NK-92 treated with Interleukin-12 subunit alpha and Interleukin-12 subunit beta, amount 100 ng/mL, for 24 hours (cell line): ENCODE measurements around the gene SYNPR.

Source experiments
- DNase-seq: peaks from one replicate; lab custom pipeline; 2025; lab: John Stamatoyannopoulos, UW

SYNPR gene

DNA sequence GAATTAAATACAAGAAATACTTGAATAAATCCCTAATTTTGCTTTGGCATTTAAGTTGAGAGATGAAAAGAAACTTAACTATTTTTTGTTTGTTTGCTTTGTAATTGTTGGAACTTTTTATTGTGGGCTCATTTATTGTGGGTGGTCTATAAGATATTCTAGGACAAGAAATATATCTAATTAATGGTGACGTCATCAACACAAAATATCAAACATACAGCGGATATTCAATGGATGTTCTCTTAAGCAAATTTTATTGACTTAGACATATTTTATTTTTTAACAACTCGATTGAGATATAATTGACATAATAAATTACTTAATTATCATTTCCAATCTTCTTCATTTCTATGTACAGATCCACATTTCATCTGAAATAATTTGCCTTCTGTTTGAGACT lies 30.0 kb downstream of the SYNPR start:
- no peak for DNase-seq

DNA sequence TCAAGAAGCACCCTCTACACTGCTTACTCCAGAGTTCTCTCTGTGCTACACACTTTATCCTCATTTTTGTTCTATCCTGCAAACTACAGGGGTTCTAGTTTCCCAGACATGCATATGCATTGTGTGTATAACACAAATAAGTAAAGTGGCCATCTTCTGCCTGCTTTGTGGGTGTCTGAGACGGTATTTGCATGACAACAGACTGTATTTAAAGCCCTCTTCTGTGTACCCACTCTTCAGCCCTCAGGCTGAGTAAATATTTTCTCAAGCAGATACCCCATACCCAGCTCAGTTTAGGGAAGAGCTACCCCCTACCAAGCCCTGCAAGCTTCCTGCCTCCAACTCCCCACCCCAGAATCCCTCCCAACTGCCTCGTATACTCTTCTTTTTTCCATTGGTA lies 31.7 kb downstream of the SYNPR start:
- no peak for DNase-seq

DNA sequence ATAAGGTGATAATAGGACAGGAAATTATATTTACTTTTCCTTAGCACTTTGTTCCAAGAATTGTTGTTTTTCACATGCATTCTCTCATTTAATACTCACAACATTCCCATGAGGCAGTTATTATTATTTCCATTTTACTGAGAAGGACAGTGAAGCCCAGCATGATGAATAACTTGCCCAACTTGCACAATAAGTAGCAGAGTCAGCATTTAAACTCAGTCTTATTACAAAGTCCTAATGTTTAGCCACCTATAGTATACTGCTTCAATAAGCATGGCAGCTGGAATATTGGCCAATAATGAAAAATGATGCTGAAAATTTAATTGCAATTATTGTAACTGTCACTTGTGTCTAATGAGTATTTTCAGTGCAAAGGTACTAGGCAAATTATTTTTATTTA lies 45.7 kb downstream of the SYNPR start:
- DNase-seq, result no peak

DNA sequence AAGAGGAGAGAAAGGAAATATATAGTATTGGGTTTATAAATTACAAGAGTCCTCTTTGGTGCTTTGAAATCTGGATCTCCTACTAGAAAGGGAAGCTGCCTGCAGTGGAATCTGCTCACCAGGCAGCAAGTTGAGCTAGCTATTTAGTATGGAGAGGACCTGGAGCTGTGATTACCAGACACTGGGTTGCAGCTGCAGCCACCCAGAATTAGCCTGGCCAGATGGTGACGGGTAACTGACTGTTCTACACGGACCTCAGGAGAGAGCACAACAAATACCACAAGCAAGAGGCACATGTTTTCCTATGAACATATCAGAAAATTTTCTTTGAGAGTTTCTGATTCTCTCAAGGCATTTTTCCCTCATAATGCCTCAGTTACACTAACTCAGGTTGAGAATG lies 46.5 kb downstream of the SYNPR start:
- no peak for DNase-seq

DNA sequence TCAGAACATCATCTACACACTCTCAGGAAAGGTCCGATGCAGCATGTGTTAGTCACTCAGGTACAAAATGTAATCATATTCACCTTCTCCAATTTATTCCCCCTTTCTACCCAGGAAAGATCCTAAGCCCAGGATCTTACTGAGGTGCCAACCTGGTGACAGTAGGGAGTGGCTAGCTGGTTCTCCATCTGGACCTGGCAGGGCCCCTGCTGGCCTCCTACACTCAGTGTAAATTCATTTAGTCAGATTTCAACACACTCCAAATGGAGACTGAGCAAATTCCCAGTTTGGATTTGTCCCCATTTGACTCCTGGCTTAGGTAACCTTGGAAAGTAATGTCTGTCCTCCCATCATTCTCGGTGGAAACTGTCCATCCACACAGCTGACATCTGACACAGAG lies 47.3 kb downstream of the SYNPR start:
- no peak for DNase-seq

DNA sequence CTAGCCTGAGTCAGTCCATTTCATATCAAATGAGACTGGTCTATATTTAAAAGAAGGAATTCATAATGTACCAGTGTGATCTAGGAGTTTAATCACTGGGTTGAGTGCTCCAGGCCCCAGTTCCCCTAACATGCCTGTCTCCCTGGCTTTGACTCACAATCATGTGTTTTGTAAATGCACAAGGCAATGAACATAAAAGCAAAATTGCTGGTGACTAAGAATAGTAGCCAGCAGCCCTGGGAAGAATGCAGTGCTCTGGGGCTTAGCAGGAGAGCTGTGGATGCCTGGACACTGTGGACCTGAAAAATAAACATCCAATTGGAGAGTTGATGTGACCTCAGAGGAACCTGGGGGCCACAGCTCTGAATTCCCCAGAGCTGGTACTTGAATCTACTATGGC lies 50.3 kb downstream of the SYNPR start:
- no peak for DNase-seq

DNA sequence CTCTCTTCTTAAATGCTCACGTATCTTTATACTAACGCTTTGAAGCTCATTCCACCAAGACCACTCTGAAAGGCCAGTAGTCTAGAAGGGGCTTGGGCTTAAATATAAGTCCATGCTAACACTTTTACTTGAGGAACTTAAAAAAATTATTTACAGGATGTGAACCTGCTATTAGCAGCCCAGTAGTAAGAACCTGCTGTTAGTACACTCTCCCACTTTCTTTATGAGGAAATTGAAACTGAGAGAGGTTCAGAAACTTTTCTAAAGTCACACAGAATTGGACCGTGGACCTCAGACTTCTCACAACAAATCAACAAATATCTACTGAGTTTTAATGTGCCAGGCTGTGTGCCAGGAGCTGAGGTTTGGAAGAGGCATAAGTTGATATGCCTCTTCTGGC lies 53.4 kb downstream of the SYNPR start:
- DNase-seq, result no peak

DNA sequence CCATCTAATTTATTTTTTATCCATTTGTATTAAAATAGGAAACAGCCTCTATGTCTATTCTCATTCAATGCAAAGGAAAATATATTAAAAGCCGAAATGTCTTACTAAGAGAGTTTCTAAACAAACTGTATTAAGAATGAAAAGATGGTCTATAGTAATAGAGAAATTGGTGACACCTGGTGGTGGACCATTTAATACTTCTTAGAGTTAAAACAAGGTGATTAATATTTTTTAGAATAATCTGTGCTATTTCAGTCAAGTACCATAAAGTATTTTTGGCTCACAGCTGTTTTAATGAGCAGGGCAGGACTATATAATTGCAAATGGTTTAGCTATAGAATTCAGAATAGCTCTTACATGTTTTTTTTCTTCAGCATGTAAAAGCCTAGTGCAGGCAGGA lies 55.7 kb downstream of the SYNPR start:
- no peak for DNase-seq

DNA sequence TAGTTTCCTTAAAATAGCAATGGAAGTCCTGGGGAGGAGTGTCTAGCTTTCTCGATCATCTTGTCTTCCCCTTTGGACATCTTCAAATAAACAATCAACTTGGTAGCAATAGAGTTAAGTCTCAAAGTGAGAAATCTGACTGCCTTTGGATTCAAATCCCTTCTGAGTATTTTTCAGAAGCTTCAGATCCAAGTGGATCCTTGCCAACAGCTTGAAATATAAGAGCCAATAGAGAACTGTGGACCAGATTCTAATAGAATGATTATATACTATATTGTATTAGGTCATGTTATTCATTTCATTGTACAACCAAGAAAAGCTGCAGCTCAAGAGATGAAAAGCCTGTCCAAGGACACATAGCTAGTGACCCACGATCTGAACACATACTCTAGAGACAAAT lies 60.2 kb downstream of the SYNPR start:
- no peak for DNase-seq

DNA sequence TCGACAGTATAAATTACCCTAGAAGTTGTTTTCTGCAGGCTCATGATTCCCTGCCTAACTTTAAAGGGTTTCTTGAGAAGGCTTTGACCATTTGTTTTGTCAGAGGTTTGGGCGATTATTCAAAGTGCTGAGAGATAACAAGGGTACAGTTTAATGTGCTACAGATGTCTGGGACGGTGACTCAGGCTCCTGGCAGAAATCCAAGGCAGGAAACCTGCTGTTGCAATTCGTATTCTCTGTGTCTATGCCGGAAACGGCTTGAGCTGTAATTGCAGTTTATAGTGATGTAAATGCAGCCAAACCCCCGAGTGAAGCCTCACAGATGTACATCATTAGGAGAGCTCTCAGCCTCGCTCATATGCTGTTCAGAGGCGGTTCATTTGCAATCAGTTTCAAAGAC lies 65.6 kb downstream of the SYNPR start:
- no peak for DNase-seq

DNA sequence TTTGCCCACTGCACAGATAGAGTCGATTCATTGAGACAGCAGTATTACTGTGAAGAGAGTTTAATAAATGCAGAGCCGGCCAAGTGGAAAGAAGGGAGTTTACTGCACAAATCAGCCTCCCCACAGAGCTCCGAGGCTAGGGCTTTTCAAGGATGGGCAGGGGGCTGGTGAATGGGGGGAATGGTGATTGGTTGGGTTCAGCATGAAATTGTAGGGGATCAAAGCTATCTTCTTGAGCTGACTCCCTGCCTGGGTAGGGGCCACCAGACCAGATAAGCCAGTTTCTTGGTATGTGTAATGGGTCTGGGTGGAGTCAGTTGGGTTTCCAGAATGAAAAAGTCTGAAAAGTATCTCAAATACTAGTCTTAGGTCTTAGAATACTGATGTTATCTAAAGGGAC lies 66.6 kb downstream of the SYNPR start:
- DNase-seq, result no peak

DNA sequence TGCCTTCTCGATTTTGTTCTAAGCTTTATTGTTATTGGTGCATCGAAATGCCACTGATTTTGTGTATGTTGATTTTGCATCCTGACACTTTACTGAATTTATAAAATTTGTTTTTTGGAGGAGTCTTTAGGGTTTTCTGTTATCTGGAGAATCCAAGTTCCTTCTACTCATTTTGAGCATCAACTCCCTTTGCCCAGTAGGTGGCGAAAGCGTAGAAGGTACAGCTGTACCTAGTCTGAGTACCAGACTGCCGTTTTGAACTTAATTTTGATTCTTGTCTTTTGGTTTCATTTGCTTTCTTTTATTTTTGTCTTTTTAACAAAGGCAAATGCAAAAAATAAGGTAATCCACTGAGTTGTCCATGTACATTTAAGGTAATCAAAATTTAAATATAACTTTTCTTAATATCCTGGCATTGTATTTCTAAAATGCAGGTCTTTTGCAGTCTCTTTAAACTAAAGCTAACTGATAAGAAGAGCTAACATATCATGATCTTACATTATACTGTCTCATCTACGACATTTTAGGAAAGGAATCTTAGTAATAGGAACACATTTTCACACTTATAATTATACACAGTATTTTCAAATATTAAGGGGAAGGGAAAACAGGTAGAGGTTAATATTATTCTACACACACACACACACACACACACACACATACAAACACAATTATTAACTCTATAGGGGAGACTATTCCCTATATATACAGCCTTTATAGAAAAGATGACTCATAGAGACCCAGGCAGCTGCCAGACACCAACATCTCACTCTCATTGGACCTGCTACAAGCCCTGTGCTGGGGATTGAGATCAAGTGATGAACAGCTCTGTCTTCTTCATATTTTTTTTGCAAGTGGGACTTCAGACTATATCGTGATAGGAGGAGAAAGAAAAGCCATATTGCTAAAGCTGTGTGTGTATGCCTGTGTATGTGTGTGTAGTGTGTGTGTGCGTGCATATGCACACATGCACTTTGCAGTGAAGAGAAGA lies 71.8 kb downstream of the SYNPR start:
- DNase-seq, result peak; percentile 15

DNA sequence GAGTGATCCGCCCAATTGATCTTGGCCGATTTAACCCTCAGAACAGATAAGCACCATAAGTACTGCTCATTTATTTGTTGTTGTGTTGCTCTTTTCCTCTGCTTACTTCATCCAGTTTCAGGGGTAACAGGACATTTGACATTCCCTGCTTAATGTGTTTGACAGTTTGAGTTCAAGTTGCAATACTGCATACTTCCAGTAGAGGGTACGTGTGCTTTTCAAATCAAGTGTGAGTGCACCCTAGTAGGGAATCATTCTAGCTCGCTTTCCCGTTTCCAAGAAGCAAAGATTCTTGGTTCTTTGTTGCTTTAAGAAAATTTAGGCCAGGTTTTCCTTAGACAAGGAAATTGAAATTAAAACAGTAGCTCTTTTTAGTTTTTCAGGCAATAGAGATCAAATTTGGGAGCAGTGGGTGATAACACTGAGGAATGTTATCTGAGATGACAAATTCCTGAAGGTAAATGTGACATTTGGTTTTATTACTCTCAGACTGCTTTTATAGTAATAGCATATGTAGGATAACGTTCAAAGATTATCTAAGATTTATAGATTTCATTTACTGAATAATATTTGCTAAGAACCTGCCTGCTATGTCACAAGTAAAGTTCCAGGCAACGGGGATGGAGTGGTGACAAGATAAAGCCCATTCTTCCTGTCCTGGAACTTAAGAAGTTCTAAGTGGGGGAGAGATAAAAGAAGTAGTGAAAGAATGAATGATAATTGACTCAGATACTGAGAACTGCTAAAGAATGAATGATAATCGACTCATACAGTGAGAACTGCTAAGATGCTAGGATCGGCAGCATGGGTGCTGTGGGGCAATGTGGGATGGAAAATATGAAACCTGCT lies 73.3 kb downstream of the SYNPR start:
- no peak for DNase-seq

DNA sequence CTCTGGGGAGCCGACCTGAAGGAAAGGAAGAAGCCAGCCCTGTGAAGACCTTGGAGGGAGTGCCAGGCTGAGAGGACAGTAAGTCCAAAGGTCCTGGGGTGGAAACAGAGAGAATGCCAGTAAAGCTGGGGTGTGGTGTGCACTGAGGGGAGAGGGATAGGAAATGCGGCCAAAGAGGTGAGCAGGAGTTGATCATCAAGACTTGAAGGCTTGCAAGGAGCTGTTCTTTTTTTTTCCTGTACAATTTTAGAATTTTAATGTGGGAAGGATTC lies 73.8 kb downstream of the SYNPR start:
- no peak for DNase-seq

DNA sequence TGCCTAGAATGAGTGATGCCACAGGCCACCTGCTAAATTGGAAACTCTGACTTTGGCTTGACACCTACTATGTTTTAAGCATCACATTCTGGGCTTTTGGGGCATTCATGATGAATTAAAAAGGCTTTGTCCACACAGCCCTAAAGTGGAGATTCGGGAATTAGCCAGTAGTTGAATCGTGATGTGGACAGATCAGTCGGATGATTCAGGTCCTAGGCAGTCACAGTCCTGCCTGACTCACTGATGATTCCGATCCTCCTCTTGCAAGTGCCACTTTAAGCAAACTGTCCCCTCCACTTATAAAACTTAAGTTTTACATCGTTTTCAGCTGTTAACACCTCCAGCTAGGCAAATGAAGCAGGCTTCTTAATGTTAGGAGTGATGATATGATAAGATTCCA lies 75.3 kb downstream of the SYNPR start:
- no peak for DNase-seq

DNA sequence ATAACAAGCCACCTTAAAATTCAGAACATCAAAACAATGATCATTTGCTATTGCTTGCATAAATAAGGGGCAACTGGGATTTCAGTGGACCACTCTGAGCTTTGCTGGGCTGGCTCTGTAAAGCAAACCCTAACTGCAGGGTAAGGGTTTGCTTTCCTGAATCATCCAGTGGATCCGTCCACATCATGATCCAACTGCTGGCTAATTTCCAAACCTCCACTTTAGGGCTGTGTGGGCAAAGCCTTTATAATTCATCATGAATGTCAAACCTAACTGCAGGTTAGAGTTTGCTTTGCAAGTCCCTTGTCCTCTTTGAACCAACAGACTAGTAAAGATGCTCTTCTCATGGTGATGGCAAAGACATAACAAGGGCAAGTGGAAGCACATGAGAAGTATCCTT lies 76.1 kb downstream of the SYNPR start:
- no peak for DNase-seq

DNA sequence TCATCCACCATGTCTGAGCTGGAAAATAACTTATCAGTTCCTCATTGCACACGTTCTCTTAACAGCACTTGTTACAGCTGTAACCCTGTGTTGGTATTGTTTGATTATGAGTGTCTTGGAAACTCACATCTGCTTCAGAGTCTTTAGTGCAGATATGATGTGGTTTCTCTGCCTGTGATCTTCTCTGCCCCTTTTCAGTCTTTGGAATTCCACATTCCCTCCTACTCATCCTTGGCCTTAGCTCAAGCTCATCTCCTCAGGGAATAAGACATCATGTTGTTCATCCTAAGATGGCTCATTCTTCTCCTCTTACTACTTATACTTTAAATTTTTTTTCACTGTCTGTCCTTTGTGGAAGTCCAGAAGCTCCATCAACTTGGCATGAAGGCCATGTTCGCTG lies 77.7 kb downstream of the SYNPR start:
- no peak for DNase-seq

DNA sequence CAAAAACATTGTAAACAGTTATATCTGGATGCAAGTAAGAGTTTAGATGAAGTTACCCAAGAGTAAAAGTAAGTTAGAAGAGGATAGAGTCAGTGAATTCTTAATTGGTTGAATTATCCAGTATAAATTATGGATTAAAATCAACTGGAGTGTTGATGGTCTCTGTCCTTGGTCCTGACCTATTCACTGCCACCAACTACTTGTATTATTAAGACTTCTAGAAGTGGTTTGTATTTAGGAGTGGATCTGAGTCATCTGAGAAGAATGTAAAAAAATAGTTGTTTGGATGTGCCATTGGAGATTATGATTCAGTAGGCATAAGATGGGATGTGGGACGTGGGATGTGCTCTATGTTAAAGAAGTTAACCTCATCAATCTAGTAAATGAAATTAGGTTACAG lies 86.4 kb downstream of the SYNPR start:
- no peak for DNase-seq

DNA sequence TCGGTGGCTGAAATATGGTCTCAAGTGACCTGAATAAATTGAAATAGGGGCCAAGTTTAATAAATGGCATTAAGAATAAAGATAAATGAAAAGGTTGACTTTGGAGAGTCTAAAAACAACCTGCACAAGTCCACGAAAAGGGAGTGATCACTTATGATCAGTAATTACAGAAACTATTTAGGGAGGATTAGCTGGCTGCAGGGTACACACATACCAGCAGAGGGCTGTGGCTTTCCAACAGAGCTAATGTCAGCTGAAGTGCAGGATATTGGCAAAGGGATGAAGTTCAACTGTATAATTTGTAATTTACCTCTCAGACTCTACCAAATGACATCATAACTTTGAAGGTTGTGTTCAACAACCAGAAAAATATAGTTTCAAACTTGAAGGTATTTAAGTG lies 86.8 kb downstream of the SYNPR start:
- DNase-seq, result no peak

DNA sequence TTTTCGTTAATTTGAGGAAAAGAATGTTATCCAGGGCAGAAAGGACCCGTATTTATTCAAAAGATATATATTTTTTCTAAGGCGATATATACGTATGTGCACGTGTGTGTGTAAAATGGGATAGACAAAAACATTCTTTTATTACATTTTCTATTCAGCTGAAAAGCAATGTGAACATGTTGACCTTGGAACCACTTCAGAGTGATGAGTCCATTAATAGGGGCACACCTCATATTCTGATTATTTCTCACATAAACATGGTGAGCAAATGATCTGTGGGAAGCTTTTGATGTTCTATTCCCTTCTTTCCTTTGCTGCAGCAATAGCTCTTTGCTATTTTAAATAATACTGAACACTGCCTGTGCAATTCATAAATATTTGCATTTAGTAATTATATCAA lies 87.6 kb downstream of the SYNPR start:
- DNase-seq, result no peak

DNA sequence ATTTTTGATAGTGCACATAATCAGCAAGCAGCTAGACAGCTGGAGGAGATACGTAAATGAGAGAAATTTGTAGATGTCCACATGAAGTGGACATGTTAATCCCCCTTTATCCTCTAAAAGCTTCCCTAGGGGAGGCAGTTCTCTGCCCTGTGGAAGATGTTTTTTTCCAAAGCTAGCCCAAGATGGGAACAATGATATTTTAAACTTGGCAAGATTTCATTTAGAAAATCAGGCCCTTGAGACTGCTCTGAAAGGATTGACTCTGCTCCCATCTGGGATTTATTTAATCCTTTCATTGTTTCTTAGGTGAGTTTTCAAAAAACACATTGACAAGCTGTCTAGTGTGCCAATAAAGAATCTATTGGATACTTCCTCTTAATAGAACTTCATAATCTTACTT lies 92.0 kb downstream of the SYNPR start:
- DNase-seq, result no peak

DNA sequence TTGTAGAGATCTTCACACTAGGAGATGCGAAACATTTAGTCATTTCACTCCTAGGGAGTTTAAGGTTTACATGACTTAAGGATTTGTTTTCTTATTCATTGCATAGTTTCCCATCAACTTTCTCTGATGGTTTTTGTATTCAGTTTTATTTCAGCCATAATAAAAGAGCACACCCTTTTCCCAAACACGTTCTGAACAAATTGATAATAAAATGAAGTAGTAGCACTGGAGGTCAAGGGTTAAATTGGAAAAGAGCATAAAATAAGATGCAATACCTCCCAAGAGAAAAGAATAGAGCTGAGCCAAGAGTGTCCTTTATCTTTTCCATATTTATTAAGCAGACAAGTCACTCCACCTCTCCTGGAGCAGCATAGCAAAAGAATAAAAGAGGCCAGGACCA lies 104.9 kb downstream of the SYNPR start:
- DNase-seq, result no peak

DNA sequence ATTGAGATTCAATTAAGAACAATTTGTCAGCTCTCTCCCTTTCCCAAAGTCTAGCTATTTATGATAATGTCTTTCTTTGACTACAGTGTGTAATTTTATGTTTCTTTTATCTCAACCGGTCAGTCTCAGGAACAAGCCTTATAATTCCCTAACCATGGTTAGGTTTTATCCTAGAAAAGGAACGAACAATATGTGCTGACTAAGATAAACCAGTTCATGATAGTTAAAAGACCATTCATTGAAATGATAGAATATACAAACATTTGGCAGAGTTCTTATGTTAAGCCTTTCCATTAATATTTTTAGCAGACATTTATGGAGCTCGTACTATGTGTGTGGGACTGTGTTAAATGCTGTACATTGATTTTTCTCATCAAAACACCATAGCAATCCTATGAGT lies 106.3 kb downstream of the SYNPR start:
- DNase-seq, result no peak

DNA sequence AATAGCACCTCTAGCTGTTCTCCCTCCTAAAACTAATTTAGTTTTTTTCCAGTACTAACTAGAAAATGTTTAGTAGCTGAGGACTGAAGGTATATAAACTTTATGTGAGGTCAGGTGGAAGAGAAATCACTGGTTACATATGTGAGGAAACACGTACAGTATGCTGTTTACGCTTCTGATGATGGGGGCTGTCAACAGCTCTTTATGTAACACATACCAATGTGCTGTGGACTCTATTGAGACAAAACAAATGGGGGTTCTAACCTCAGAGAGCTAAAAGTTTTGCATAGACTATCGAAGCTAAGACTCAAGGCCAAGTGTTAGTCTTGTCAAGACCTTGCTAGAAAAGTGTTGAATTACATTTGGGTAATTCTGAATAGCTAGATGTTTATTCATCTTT lies 107.5 kb downstream of the SYNPR start:
- DNase-seq, result no peak
